Skeletal muscle tissue (tissue), 4 donors: Measurements from ENCODE around the gene SGTB. TPM values are rescaled to one million over a fixed set of nuclear protein-coding genes. Genes with fewer than 3 reads are reported as not detected.
A peak's percentile ranks its signal among the peaks of the same experiment; 100 is the strongest.
"Not testable (repeated sequence)": the region's sequence is repeated elsewhere in the genome, so short reads cannot be mapped to it uniquely, and the experiment has no call there.

Source experiments
- H3K27ac ChIP-seq: one replicate; pipeline ENCODE4 v1.7.0; 2013; ENCODE audit warnings: mild to moderate bottlenecking, low read depth, low read length, inconsistent platforms
- H3K27me3 ChIP-seq, 3 donors: one replicate each; pipeline ENCODE4 v1.7.0; 2013; ENCODE audit warnings: low read length in 3 of 3; ENCODE audit not compliant: control insufficient read depth in 3 of 3, insufficient read depth in 3 of 3
- H3K36me3 ChIP-seq, 3 donors: one replicate each; pipeline ENCODE4 v1.7.0; 2013; ENCODE audit warnings: low read length in 3 of 3; ENCODE audit not compliant: control insufficient read depth in 3 of 3, insufficient read depth in 3 of 3
- H3K4me1 ChIP-seq, 3 donors: one replicate each; pipeline ENCODE4 v1.7.0; 2013; ENCODE audit warnings: low read length in 3 of 3, mild to moderate bottlenecking in 3 of 3; ENCODE audit not compliant: control insufficient read depth in 3 of 3, insufficient read depth in 3 of 3
- H3K4me3 ChIP-seq, 3 donors: one replicate each; pipeline ENCODE4 v1.7.0; 2013; ENCODE audit warnings: low read length in 3 of 3
- H3K9ac ChIP-seq, 3 donors: one replicate each; pipeline ENCODE4 v1.7.0; 2013; ENCODE audit warnings: low read length in 3 of 3, mild to moderate bottlenecking in 3 of 3, moderate library complexity in 2 of 3, low read depth in 1 of 3
- H3K9me3 ChIP-seq, 3 donors: one replicate each; pipeline ENCODE4 v1.7.0; 2013; ENCODE audit warnings: low read length in 3 of 3; ENCODE audit not compliant: control insufficient read depth in 3 of 3
- total RNA-seq: library from RNA; depleted of rRNA; stranded (reverse); fragments of >200 nt; gene quantifications from one replicate; pipeline ENCODE4 v1.2.3, GENCODE V29; 2014
- donor health status: Osteomylitis.

Gene SGTB
- total RNA-seq, 1 donor from 2014 or later, result 4.2 TPM

DNA sequence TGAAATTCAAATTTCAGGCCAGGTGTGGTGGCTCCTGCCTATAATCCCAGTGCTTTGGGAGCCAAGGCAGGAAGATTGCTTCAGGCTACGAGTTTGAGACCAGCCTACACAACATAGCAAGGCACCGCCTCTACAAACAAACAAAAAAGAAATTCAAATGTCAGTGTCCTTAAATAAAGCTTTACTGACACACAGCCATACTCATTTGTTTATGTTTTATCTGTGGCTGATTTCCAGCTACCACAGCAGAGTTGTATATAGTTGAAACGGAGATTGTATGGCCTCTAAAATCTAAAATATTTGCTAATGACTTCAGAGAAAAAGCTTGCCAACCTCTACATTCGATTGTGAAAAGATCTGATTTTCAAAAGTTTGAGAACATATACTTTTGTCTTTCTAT is 81.7 kb downstream of the SGTB start:
- Histone ChIP-seq H3K4me3 (no peak overlapping the region), H3K9ac (no peak overlapping the region), H3K27ac (no peak overlapping the region), H3K9me3 (no peaks in the 10 kb centered on the region), H3K27me3 (no peaks in the 10 kb centered on the region), H3K36me3 (peaks cover 15 to 25% (median 18%) of the 10 kb centered on the region in 3 donors), H3K4me1 (no peaks in the 10 kb centered on the region)

DNA sequence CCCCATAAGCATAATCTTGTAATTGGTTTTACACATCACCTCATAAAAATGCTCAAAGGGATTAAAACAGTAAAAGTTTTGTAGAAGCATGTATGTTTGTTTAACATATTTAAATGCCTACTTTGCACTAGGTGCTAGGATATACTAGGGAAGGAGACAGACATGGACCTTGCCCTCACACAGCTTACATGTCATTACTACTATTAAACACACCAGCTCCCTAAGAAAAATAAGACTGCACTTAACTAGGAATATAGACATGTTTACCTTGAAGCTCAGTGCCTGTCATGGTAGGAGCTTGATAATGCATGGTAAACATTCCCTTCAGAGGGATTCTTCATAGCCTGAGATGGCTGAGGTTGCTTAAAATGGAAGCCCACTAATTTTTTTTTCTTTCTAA is 90.9 kb downstream of the SGTB start:
- Histone ChIP-seq H3K27ac (no peak overlapping the region), H3K4me1 (peaks cover 2 to 4% (median 3%) of the 10 kb centered on the region in 3 donors), H3K9me3 (no peaks in the 10 kb centered on the region), H3K36me3 (peaks cover 0 to 15% (median 12%) of the 10 kb centered on the region in 3 donors), H3K4me3 (no peak overlapping the region), H3K27me3 (no peaks in the 10 kb centered on the region), H3K9ac (no peak overlapping the region)

DNA sequence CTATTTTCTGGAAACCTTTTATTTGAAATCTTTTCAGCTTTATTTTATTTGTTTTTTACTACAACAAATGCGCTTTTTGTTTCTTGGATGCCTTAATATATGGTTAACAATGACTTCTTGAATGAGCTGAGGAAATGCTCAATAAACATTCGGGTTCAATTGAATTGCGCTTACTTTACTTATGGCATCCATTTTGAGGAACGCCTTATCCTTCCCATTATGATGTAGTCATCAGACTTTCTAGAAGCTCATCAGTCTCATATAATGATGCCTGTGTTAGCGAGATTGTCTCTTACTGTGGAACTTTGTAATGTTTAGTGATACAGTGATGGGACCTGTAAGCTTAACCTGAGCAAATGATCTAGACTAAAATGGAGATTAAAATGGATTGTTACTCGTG is 96.2 kb downstream of the SGTB start:
- Histone ChIP-seq H3K27me3 (no peaks in the 10 kb centered on the region), H3K36me3 (peaks cover 0 to 7% (median 7%) of the 10 kb centered on the region in 3 donors), H3K9me3 (no peaks in the 10 kb centered on the region), H3K4me3 (peak overlapping the region; percentile 99), H3K27ac (no peak overlapping the region), H3K4me1 (peaks cover 16 to 33% (median 24%) of the 10 kb centered on the region in 3 donors), H3K9ac (peak overlapping the region; percentile 82 to 99 (median 98))

DNA sequence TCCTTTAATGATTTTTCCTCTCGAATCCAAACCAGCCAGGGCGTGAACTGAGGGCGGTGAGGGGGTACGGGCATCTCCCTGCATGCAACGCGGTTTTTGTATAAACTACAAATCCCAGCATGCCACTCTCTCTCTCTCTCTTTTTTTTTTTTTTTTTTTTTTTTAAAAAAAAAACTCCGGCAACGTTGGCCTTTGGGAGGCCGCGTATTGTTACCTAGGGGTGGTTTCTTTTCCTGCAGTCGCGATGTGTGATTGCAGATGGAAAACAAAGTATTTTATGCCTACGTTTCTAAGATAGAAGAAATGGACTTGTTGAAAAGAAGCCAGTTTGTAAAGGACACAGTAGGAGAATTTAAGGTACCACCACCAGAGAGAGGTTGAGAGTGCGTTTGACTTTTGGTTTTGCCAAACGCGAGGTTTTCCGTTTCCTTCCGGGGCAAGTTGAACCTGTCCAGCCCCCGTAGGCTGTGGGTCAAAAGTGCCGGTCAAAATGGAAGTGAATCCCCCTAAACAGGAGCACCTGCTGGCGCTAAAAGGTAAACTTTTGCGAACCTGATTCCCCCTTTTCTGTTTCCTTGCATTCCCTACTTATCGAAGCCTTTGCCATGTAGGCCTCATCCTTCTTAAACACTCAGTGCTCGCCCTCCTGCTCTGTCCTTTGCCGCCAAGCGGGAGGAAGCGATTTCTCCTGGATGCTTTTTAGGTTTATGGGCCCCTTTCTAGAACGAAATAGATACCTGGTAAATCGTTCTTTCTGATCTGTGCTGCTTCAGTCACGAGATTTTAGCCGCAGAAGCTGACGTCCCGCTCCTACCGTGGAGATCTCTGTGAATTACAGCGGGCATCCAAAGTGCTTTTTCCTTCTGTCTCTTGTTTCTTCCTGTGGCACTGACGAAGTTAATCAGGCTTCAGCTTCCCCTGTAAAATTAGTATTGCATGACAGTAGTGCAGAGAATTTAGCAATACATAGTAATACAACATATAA is 97.0 kb downstream of the SGTB start, which contains the start of the genes SHLD3 and TRAPPC13:
Gene SHLD3 (plus strand): TSS at position 457 of the 985 bp plus-strand sequence. CDS start 4,561 bp downstream, outside the sequence.
Gene TRAPPC13 (plus strand): TSS at position 457 of the 985 bp plus-strand sequence. CDS start 34 bp downstream, at position 491.
- peaks cover 16 to 33% (median 24%) of the 10 kb centered on the region in 3 donors for H3K4me1 ChIP-seq
- H3K27me3 ChIP-seq, result no peaks in the 10 kb centered on the region

DNA sequence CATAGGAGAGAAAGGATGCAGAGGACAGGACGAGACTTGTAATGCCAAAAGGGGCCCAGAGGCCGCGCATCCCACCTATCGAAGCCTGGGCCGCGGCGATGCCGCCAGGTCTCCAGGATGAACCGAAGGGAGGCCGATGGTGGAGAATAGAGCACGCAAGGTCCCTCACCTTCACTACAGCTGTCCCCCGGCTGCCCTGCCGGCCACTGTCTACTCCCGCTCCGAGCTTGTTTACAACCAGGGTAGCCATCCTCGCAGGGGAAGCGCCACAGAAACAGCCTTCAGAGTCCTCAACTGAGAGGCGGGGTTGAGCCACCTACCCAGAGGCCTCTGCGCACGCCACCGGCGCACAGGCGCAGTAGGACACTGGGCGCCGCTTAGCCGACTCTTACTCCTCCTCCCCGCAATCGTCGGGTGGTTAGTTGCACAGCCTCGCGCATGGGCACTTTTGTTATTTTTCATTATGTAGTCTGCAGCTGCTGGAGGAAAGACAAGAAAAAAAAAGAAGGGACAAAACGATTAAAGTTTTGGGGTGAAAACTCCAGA is 97.8 kb downstream of the SGTB start, which contains the start of gene TRIM23:
Gene TRIM23 (minus strand): TSS at position 309 of the 546 bp plus-strand sequence. CDS start 59 bp downstream, at position 250.
- peak within 1 kb of the TSS; percentile 99 for H3K4me3 ChIP-seq
- H3K27ac ChIP-seq, result peak within 1 kb of the TSS; percentile 83
- H3K27me3 ChIP-seq, result no peaks in the 10 kb centered on the region
- H3K9me3 ChIP-seq, result no peaks in the 10 kb centered on the region
- H3K9ac ChIP-seq, result peak within 1 kb of the TSS; percentile 98 to 99 (median 98)
- no peaks in the 10 kb centered on the region for H3K36me3 ChIP-seq
- peaks cover 16 to 33% (median 24%) of the 10 kb centered on the region in 3 donors for H3K4me1 ChIP-seq

More for the DNA sequence above, 97.0 kb downstream of the SGTB start, which contains the start of the genes SHLD3 and TRAPPC13:
- no peaks in the 10 kb centered on the region for H3K9me3 ChIP-seq
- peaks cover 0 to 5% (median 4%) of the 10 kb centered on the region in 3 donors for H3K36me3 ChIP-seq
- H3K9ac ChIP-seq, result peak within 1 kb of the TSS; percentile 98 to 99 (median 98)
- H3K27ac ChIP-seq, result peak within 1 kb of the TSS; percentile 83
- H3K4me3 ChIP-seq, result peak within 1 kb of the TSS; percentile 99

DNA sequence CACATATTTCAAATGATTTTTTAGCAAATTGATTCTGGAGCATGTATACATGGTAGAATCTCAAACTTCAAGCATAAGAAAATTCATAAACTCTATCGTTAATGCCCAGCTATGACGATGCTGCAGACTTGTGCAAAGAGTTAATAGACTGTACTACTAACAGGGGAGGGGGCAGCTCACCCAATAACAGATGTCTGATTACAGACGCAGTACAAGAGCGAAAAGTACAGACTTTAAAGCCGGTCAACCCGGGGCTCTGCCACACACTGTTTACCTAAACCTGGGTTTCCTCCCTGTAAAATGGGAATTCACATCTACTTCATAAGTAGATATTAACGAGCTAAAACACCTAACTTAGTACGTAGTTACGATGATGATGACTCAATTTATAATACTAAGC is 98.4 kb downstream of the SGTB start:
- Histone ChIP-seq H3K4me1 (peaks cover 16 to 33% (median 24%) of the 10 kb centered on the region in 3 donors), H3K9ac (peak overlapping the region; percentile 98 to 99 (median 98)), H3K9me3 (no peaks in the 10 kb centered on the region), H3K27ac (peak overlapping the region; percentile 83), H3K36me3 (no peaks in the 10 kb centered on the region), H3K4me3 (peak overlapping the region; percentile 99), H3K27me3 (no peaks in the 10 kb centered on the region)

DNA sequence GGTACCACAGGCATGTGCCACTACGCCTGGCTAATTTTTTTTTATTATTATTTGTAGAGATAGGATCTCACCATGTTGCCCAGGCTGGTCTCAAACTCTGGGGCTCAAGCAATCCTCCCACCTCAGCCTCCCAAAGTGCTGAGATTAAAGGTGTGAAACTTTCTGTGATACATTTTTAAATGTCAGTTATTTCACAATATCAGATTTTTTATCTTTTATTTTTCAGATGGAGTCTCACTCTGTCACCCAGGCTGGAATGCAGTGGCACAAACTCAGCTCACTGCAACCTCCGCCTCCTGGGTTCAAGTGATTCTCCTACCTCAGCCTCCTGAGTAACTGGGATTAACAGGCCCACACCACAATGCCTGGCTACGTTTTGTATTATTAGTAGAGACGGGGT is 99.9 kb downstream of the SGTB start:
- not testable (repeated sequence) for H3K27ac ChIP-seq, H3K36me3 ChIP-seq, H3K9ac ChIP-seq, H3K27me3 ChIP-seq, H3K9me3 ChIP-seq, H3K4me3 ChIP-seq
- peaks cover 16 to 33% (median 24%) of the 10 kb centered on the region in 3 donors for H3K4me1 ChIP-seq

DNA sequence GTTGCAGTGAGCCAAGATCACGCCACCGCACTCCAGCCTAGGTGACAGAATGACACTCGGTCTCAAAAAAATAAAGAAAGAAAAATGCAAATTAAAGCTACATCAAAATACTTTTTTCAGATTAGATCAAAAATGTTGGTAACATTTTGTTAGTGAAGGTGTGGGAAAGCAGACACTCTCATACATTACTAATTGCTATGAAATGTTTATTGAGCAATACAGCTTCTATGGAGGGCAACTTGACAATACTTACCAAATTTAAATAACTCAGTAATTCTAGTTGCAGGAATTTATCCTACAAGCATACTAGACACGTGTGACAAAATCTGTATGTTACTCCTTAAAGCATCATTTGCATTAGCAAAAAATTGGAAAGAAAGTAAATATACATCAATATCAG is 101.9 kb downstream of the SGTB start:
- Histone ChIP-seq H3K9me3 (no peaks in the 10 kb centered on the region), H3K36me3 (peaks cover 5 to 11% (median 11%) of the 10 kb centered on the region in 3 donors), H3K9ac (no peak overlapping the region), H3K27me3 (no peaks in the 10 kb centered on the region), H3K27ac (no peak overlapping the region), H3K4me1 (peaks cover 13 to 22% (median 14%) of the 10 kb centered on the region in 3 donors), H3K4me3 (no peak overlapping the region)
